Lower leg skin (tissue), 4 donors: ENCODE results near the gene DRG2. TPM values are rescaled to one million over a fixed set of nuclear protein-coding genes. Genes with fewer than 3 reads are reported as not detected.

Experiments used
- DNase-seq, 2 donors: peaks; one replicate each; pipeline ENCODE4 v3.0.0-alpha.2; 2019; ENCODE audit warnings: low spot score in 2 of 2
- H3K4me3 ChIP-seq: fragments of 200-600 bp; sonication (generic); 2 replicates; pipeline ENCODE4 v1.5.1; 2017; ENCODE audit warnings: mild to moderate bottlenecking, low read depth; ENCODE audit not compliant: poor library complexity, severe bottlenecking
- CTCF ChIP-seq, 3 donors: fragments of 450-650 bp; IDR thresholded peaks; one replicate each; pipeline ENCODE4 v1.5.1; 2016; ENCODE audit warnings: antibody characterized with exemption in 3 of 3, mild to moderate bottlenecking in 3 of 3, moderate library complexity in 2 of 3
- POLR2A ChIP-seq, 2 donors: fragments of 450-650 bp; IDR thresholded peaks; one replicate each; pipeline ENCODE4 v1.6.1; 2016 to 2017; ENCODE audit warnings: antibody characterized with exemption in 2 of 2, mild to moderate bottlenecking in 1 of 2, moderate library complexity in 1 of 2
- WGBS, 2 donors: methylation state at CpG; one replicate each; pipeline ENCODE4 v1.1.5; 2018; 5-methylcytosine and 5-hydroxymethylcytosine counted together
- intact Hi-C: fragments of 100-400 bp; cut with DNase I; formaldehyde crosslinking; loops from one replicate; pipeline ENCODE4 v1.15.0; 2023; ENCODE audit warnings: low total_unique reads
- total RNA-seq, 4 donors: library from RNA; depleted of rRNA; stranded (reverse); fragments of >200 nt; gene quantifications; one replicate each; pipeline ENCODE4 v1.1.0, GENCODE V29; 2016

The DRG2 gene
- total RNA-seq, 4 donors from 2014 or later = 33.5 to 44.5 (median 37.4) TPM

GRCh38 chr17:18100616-18101015 lies 12.9 kb downstream of the DRG2 start:
- DNase-seq = no peak
- TF ChIP-seq CTCF (IDR thresholded peaks at IDR 0.05) (no peak), POLR2A (IDR thresholded peaks at IDR 0.05) (no peak)
- intact Hi-C loops = no loop called here
- H3K4me3 ChIP-seq = no peak overlapping the region
- 72 to 80% methylated on average over 10 of the region's 10 CpGs for WGBS, 2 donors

GRCh38 chr17:18101828-18102227 lies 14.1 kb downstream of the DRG2 start:
- H3K4me3 ChIP-seq = no peak overlapping the region
- DNase-seq = no peak
- TF ChIP-seq CTCF (IDR thresholded peaks at IDR 0.05) (no peak), POLR2A (IDR thresholded peaks at IDR 0.05) (no peak)
- WGBS, 2 donors = 91 to 95% methylated on average over 9 of the region's 9 CpGs
- intact Hi-C loops = no loop called here

- TF ChIP-seq CTCF (IDR thresholded peaks at IDR 0.05) (no peak), POLR2A (IDR thresholded peaks at IDR 0.05) (no peak)
- WGBS, 2 donors = 94 to 96% methylated on average over 3 of the region's 3 CpGs
- intact Hi-C loops = no loop called here
- H3K4me3 ChIP-seq = no peak overlapping the region
- no peak for DNase-seq
These were observed 14.9 kb downstream of the DRG2 start for GRCh38 chr17:18102640-18103039.

GRCh38 chr17:18105027-18105426 lies 17.3 kb downstream of the DRG2 start:
- no peak for DNase-seq
- no peak overlapping the region for H3K4me3 ChIP-seq
- intact Hi-C loops = no loop called here

GRCh38 chr17:18105595-18105994 lies 17.8 kb downstream of the DRG2 start:
- no peak overlapping the region for H3K4me3 ChIP-seq
- DNase-seq = no peak
- no peak for TF ChIP-seq POLR2A (IDR thresholded peaks at IDR 0.05)
- no peak for TF ChIP-seq CTCF (IDR thresholded peaks at IDR 0.05)
- WGBS, 2 donors = 83 to 91% methylated on average over 2 to 6 of the region's 6 CpGs
- intact Hi-C loops = no loop called here

More at GRCh38 chr17:18105027-18105426, 17.3 kb downstream of the DRG2 start:
- 78 to 95% methylated on average over 3 of the region's 3 CpGs for WGBS, 2 donors
- no peak for TF ChIP-seq CTCF (IDR thresholded peaks at IDR 0.05)
- TF ChIP-seq POLR2A (IDR thresholded peaks at IDR 0.05) = no peak

- WGBS, 2 donors = 82 to 93% methylated on average over 9 of the region's 9 CpGs
- intact Hi-C loops = no loop called here
- no peak overlapping the region for H3K4me3 ChIP-seq
- TF ChIP-seq CTCF (IDR thresholded peaks at IDR 0.05) (no peak), POLR2A (IDR thresholded peaks at IDR 0.05) (no peak)
- DNase-seq = no peak
These were observed 18.5 kb downstream of the DRG2 start for GRCh38 chr17:18106211-18106610.
